ENCODE measurements around the gene PTK7.
"Not testable (repeated sequence)": the region's sequence is repeated elsewhere in the genome, so short reads cannot be mapped to it uniquely, and the experiment has no call there.

PTK7 gene

DNA sequence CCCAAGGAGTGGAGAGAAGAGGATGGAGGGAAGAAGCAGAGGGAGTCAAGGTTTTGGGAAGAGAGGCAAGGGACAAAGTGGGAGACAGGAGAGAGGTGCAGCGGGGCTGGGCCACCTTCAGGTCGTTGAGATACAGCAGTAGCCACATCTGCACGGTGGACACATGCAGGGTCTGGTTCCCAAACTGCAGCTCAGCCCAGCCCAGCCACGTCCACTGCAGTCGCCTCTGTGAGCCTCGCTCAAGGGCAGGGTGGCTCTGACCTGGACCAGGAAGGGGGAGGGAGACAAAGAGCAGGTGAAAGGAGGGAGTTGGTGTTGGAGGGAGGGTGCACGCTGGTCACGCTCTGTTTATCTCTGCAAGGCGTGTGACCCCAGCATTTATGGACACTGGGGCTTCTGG is 37.4 kb upstream of the PTK7 start:
- ATAC-seq: no peak
- TF ChIP-seq ZNF8 (CRISPR knock-in tag; IDR thresholded peaks at IDR 0.05) (no peak), OSR1 (CRISPR knock-in tag; IDR thresholded peaks at IDR 0.05) (no peak), GLIS3 (CRISPR knock-in tag; IDR thresholded peaks at IDR 0.05) (no peak), ZFP3 (CRISPR knock-in tag; IDR thresholded peaks at IDR 0.05) (no peak), ZNF70 (CRISPR knock-in tag; IDR thresholded peaks at IDR 0.05) (no peak), ARNTL (CRISPR knock-in tag; IDR thresholded peaks at IDR 0.05; ENCODE audit: borderline replicate concordance, low read depth) (no peak), CSRNP3 (CRISPR knock-in tag; IDR thresholded peaks at IDR 0.05) (no peak), TOX (CRISPR knock-in tag; IDR thresholded peaks at IDR 0.05; ENCODE audit: borderline replicate concordance) (no peak), SNAI2 (CRISPR knock-in tag; IDR thresholded peaks at IDR 0.05) (no peak), BACH2 (CRISPR knock-in tag; IDR thresholded peaks at IDR 0.05; ENCODE audit: borderline replicate concordance) (no peak)
- TF ChIP-seq, protein P1, sequence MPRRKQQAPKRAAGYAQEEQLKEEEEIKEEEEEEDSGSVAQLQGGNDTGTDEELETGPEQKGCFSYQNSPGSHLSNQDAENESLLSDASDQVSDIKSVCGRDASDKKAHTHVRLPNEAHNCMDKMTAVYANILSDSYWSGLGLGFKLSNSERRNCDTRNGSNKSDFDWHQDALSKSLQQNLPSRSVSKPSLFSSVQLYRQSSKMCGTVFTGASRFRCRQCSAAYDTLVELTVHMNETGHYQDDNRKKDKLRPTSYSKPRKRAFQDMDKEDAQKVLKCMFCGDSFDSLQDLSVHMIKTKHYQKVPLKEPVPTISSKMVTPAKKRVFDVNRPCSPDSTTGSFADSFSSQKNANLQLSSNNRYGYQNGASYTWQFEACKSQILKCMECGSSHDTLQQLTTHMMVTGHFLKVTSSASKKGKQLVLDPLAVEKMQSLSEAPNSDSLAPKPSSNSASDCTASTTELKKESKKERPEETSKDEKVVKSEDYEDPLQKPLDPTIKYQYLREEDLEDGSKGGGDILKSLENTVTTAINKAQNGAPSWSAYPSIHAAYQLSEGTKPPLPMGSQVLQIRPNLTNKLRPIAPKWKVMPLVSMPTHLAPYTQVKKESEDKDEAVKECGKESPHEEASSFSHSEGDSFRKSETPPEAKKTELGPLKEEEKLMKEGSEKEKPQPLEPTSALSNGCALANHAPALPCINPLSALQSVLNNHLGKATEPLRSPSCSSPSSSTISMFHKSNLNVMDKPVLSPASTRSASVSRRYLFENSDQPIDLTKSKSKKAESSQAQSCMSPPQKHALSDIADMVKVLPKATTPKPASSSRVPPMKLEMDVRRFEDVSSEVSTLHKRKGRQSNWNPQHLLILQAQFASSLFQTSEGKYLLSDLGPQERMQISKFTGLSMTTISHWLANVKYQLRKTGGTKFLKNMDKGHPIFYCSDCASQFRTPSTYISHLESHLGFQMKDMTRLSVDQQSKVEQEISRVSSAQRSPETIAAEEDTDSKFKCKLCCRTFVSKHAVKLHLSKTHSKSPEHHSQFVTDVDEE (CRISPR knock-in tag; IDR thresholded peaks at IDR 0.05): no peak

GRCh38 chr6:43040542-43041257 is 35.4 kb upstream of the PTK7 start:
- TF ChIP-seq CSRNP3 (CRISPR knock-in tag; IDR thresholded peaks at IDR 0.05): no peak

GRCh38 chr6:43041475-43041874 is 34.6 kb upstream of the PTK7 start:
- ATAC-seq: not testable (repeated sequence)

More at GRCh38 chr6:43040542-43041257, 35.4 kb upstream of the PTK7 start:
- no peak for ATAC-seq

- no peak for ATAC-seq
- TF ChIP-seq, protein P2, sequence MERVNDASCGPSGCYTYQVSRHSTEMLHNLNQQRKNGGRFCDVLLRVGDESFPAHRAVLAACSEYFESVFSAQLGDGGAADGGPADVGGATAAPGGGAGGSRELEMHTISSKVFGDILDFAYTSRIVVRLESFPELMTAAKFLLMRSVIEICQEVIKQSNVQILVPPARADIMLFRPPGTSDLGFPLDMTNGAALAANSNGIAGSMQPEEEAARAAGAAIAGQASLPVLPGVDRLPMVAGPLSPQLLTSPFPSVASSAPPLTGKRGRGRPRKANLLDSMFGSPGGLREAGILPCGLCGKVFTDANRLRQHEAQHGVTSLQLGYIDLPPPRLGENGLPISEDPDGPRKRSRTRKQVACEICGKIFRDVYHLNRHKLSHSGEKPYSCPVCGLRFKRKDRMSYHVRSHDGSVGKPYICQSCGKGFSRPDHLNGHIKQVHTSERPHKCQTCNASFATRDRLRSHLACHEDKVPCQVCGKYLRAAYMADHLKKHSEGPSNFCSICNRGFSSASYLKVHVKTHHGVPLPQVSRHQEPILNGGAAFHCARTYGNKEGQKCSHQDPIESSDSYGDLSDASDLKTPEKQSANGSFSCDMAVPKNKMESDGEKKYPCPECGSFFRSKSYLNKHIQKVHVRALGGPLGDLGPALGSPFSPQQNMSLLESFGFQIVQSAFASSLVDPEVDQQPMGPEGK (CRISPR knock-in tag; IDR thresholded peaks at IDR 0.05; ENCODE audit: borderline replicate concordance): no peak
- TF ChIP-seq PPARA (CRISPR knock-in tag; IDR thresholded peaks at IDR 0.05; ENCODE audit: borderline replicate concordance): no peak
- TF ChIP-seq POU6F1 (CRISPR knock-in tag; IDR thresholded peaks at IDR 0.05; ENCODE audit: borderline replicate concordance, low read depth): no peak
- no peak for TF ChIP-seq ARNTL (CRISPR knock-in tag; IDR thresholded peaks at IDR 0.05; ENCODE audit: borderline replicate concordance, low read depth)
- TF ChIP-seq CSDC2 (CRISPR knock-in tag; IDR thresholded peaks at IDR 0.05): no peak
- no peak for TF ChIP-seq ESRRG (CRISPR knock-in tag; IDR thresholded peaks at IDR 0.05)
- TF ChIP-seq BACH2 (CRISPR knock-in tag; IDR thresholded peaks at IDR 0.05; ENCODE audit: borderline replicate concordance): no peak
- TF ChIP-seq CREB5 (CRISPR knock-in tag; IDR thresholded peaks at IDR 0.05; ENCODE audit: low read depth): no peak
- no peak for TF ChIP-seq GLIS3 (CRISPR knock-in tag; IDR thresholded peaks at IDR 0.05)
- no peak for TF ChIP-seq RARB (CRISPR knock-in tag; IDR thresholded peaks at IDR 0.05)
- no peak for TF ChIP-seq TOX (CRISPR knock-in tag; IDR thresholded peaks at IDR 0.05; ENCODE audit: borderline replicate concordance)
- no peak for TF ChIP-seq ZNF70 (CRISPR knock-in tag; IDR thresholded peaks at IDR 0.05)
- no peak for TF ChIP-seq TCF4 (CRISPR knock-in tag; IDR thresholded peaks at IDR 0.05; ENCODE audit: borderline replicate concordance)
- no peak for TF ChIP-seq ZC3H10 (CRISPR knock-in tag; IDR thresholded peaks at IDR 0.05)
- no peak for TF ChIP-seq ISL1 (CRISPR knock-in tag; IDR thresholded peaks at IDR 0.05)
Observed at GRCh38 chr6:43043310-43043709, 32.8 kb upstream of the PTK7 start.

All from SK-N-SH treated with all-trans-retinoic acid at 6 μM for 48 hours (cell line).